Body of pancreas (tissue), 4 donors: Measurements from ENCODE around the gene PPP1R7. TPM values are rescaled to one million over a fixed set of nuclear protein-coding genes. Genes with fewer than 3 reads are reported as not detected.
"Not testable (repeated sequence)": the region's sequence is repeated elsewhere in the genome, so short reads cannot be mapped to it uniquely, and the experiment has no call there.

Experiments used
- ATAC-seq: fragments of 150-250 bp; one replicate; pipeline ENCODE4 v1.9.1; 2016
- DNase-seq, 4 donors: peaks; one replicate each; pipeline ENCODE4 v3.0.0-alpha.2; 2019
- H3K27ac ChIP-seq, 4 donors: fragments of 200-600 bp; sonication (generic); 1 replicate in 3 of 4; 2 replicates in 1 of 4; pipeline versions ENCODE4 v1.5.1 to v1.6.1; 2016 to 2019; ENCODE audit warnings: mild to moderate bottlenecking in 1 of 4, mixed read lengths in 1 of 4, moderate library complexity in 1 of 4
- H3K27me3 ChIP-seq, 2 donors: fragments of 200-600 bp; sonication (generic); one replicate each; pipeline ENCODE4 v1.6.0; 2016; ENCODE audit warnings: mild to moderate bottlenecking in 1 of 2
- H3K36me3 ChIP-seq, 2 donors: fragments of 200-600 bp; sonication (generic); replicated peaks in 1 of 2; 2 replicates each; pipeline ENCODE4 v1.5.1; 2016; ENCODE audit warnings: low read depth in 2 of 2; ENCODE audit not compliant: insufficient read depth in 1 of 2
- H3K4me1 ChIP-seq: fragments of 200-600 bp; sonication (generic); one replicate; pipeline ENCODE4 v1.6.0; 2016
- H3K4me3 ChIP-seq, 2 donors: fragments of 200-600 bp; sonication (generic); 1 replicate in 1 of 2; 2 replicates in 1 of 2; pipeline ENCODE4 v1.5.1; 2016 to 2019
- H3K9me3 ChIP-seq, 3 donors: fragments of 200-600 bp; sonication (generic); 1 replicate in 2 of 3; 2 replicates in 1 of 3; pipeline ENCODE4 v1.5.1; 2016
- CTCF ChIP-seq, 7 experiments: fragments of 450-650 bp in 4 of 7; fragments of 200-600 bp in 3 of 7; sonication (generic) in 3 of 7; IDR thresholded peaks; one replicate each; pipeline ENCODE4 v1.5.1; 2016 to 2019; ENCODE audit warnings: antibody characterized with exemption in 7 of 7
- POLR2A ChIP-seq, 3 donors: fragments of 450-650 bp; IDR thresholded peaks; one replicate each; pipeline ENCODE4 v1.6.1; 2016; ENCODE audit warnings: antibody characterized with exemption in 3 of 3, mild to moderate bottlenecking in 2 of 3
- WGBS, 2 donors: methylation state at CpG; one replicate each; pipeline ENCODE4 v1.1.5; 2017; 5-methylcytosine and 5-hydroxymethylcytosine counted together
- intact Hi-C: fragments of 100-400 bp; cut with DNase I; formaldehyde crosslinking; loops from one replicate; pipeline ENCODE4 v1.15.1; 2023
- total RNA-seq, 2 donors: library from RNA; depleted of rRNA; stranded (reverse); fragments of >200 nt; gene quantifications; one replicate each; pipeline ENCODE4 v1.1.0, GENCODE V29; 2016

Gene PPP1R7
- total RNA-seq, 2 donors from 2014 or later: 27.0 to 99.4 TPM

- intact Hi-C loops: no loop called here
- no peaks in the 10 kb centered on the region for H3K27me3 ChIP-seq
- H3K4me1 ChIP-seq: no peaks in the 10 kb centered on the region
- 69 to 89% methylated on average over 2 to 14 of the region's 14 CpGs for WGBS, 2 donors
- no peaks in the 10 kb centered on the region for H3K9me3 ChIP-seq
- no peaks in the 10 kb centered on the region for H3K36me3 ChIP-seq
- H3K4me3 ChIP-seq: no peak overlapping the region
- ATAC-seq (no peak), DNase-seq (no peak)
- no peak overlapping the region for H3K27ac ChIP-seq
- TF ChIP-seq POLR2A (IDR thresholded peaks at IDR 0.05): no peak
- TF ChIP-seq CTCF (IDR thresholded peaks at IDR 0.05): no peak
These were observed 40.8 kb downstream of the PPP1R7 start for GRCh38 chr2:241191081-241191480.

GRCh38 chr2:241193271-241193670 is 43.0 kb downstream of the PPP1R7 start:
- no peaks in the 10 kb centered on the region for H3K9me3 ChIP-seq
- H3K4me3 ChIP-seq: no peak overlapping the region
- no peaks in the 10 kb centered on the region for H3K36me3 ChIP-seq
- intact Hi-C loops: no loop called here
- DNase-seq (no peak), ATAC-seq (no peak)
- no peaks in the 10 kb centered on the region for H3K27me3 ChIP-seq
- 80 to 81% methylated on average over 7 to 8 of the region's 8 CpGs for WGBS, 2 donors
- H3K27ac ChIP-seq: no peak overlapping the region
- H3K4me1 ChIP-seq: no peaks in the 10 kb centered on the region
- TF ChIP-seq POLR2A (IDR thresholded peaks at IDR 0.05): no peak

- intact Hi-C loops: no loop called here
- H3K27me3 ChIP-seq: no peaks in the 10 kb centered on the region
- ATAC-seq (no peak), DNase-seq (no peak)
- no peaks in the 10 kb centered on the region for H3K9me3 ChIP-seq
- no peaks in the 10 kb centered on the region for H3K36me3 ChIP-seq
- no peak overlapping the region for H3K27ac ChIP-seq
- 73 to 74% methylated on average over 7 to 9 of the region's 9 CpGs for WGBS, 2 donors
- H3K4me1 ChIP-seq: no peaks in the 10 kb centered on the region
- no peak overlapping the region for H3K4me3 ChIP-seq
- TF ChIP-seq POLR2A (IDR thresholded peaks at IDR 0.05): no peak
- TF ChIP-seq CTCF (IDR thresholded peaks at IDR 0.05): no peak
These were observed 44.5 kb downstream of the PPP1R7 start for GRCh38 chr2:241194811-241195210.

GRCh38 chr2:241195506-241196130 is 45.4 kb downstream of the PPP1R7 start:
- no peaks in the 10 kb centered on the region for H3K9me3 ChIP-seq
- no peaks in the 10 kb centered on the region for H3K27me3 ChIP-seq
- H3K27ac ChIP-seq: no peak overlapping the region
- DNase-seq: no peak
- H3K36me3 ChIP-seq: no peaks in the 10 kb centered on the region
- no peak for ATAC-seq
- no peak for TF ChIP-seq POLR2A (IDR thresholded peaks at IDR 0.05)
- no peak for TF ChIP-seq CTCF (IDR thresholded peaks at IDR 0.05)
- no peak overlapping the region for H3K4me3 ChIP-seq
- intact Hi-C loops: no loop called here
- H3K4me1 ChIP-seq: no peaks in the 10 kb centered on the region
- WGBS, 2 donors: 62 to 70% methylated on average over 5 to 12 of the region's 18 CpGs

- intact Hi-C loops, H3K9me3 ChIP-seq, H3K27ac ChIP-seq, H3K27me3 ChIP-seq, ATAC-seq, H3K4me3 ChIP-seq, DNase-seq, H3K36me3 ChIP-seq, H3K4me1 ChIP-seq: not testable (repeated sequence)
- WGBS, 2 donors: 94 to 95% methylated on average over 14 of the region's 14 CpGs
These were observed 47.0 kb downstream of the PPP1R7 start for GRCh38 chr2:241197246-241197645.

GRCh38 chr2:241197947-241198346 is 47.7 kb downstream of the PPP1R7 start:
- DNase-seq (no peak), ATAC-seq (no peak)
- Histone ChIP-seq H3K4me3 (no peak overlapping the region), H3K4me1 (no peaks in the 10 kb centered on the region), H3K27ac (no peak overlapping the region), H3K36me3 (no peaks in the 10 kb centered on the region), H3K27me3 (no peaks in the 10 kb centered on the region), H3K9me3 (no peaks in the 10 kb centered on the region)
- WGBS, 2 donors: 78 to 82% methylated on average over 6 of the region's 6 CpGs
- intact Hi-C loops: no loop called here
- TF ChIP-seq POLR2A (IDR thresholded peaks at IDR 0.05) (no peak), CTCF (IDR thresholded peaks at IDR 0.05) (no peak)
